ENCODE data around the gene SAP30BP.

The SAP30BP gene

DNA sequence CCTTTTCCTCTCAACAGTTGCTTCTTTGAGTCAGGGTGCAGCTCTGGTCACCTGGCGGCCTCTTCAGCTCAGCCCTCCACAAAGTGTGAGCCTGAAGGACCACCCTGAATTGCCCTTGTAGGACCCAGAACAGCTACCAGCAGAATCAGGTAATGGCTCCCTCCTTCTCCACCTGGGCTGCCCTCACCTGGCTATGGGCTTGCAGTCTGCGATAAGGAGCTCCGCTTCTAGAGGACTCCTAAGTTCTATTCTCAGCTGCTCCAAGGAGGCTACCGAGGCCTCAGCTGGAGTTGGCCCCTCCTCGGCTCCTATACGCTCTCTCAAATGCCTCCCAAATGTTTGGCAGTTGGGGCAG, 20.5 kb upstream of the SAP30BP start:
- Histone ChIP-seq H3K9ac (ENCODE audit: low read depth in 1 of 2, low read length in 2 of 2) (peak overlapping the region; percentile 55 to 63), H3K36me3 (ENCODE audit: control insufficient read depth in 1 of 2, insufficient read depth in 2 of 2, low read length in 2 of 2) (peaks cover 15 to 24% of the 10 kb centered on the region in 2 donors), H3K27ac (ENCODE audit: low read depth, low read length) (peak overlapping the region; percentile 93)

GRCh38 chr17:75647061-75647460, 20.1 kb upstream of the SAP30BP start:
- Histone ChIP-seq H3K27ac (ENCODE audit: low read depth, low read length) (peak overlapping the region; percentile 93), H3K4me1 (ENCODE audit: control insufficient read depth in 1 of 2, insufficient read depth in 2 of 2, low read length in 2 of 2) (peaks cover 24 to 37% of the 10 kb centered on the region in 2 donors), H3K27me3 (ENCODE audit: control insufficient read depth in 1 of 2, insufficient read depth in 2 of 2, low read length in 2 of 2) (no peaks in the 10 kb centered on the region), H3K9me3 (ENCODE audit: control insufficient read depth in 1 of 2, low read length in 2 of 2) (no peaks in the 10 kb centered on the region), H3K36me3 (ENCODE audit: control insufficient read depth in 1 of 2, insufficient read depth in 2 of 2, low read length in 2 of 2) (peaks cover 15 to 24% of the 10 kb centered on the region in 2 donors), H3K9ac (ENCODE audit: low read depth in 1 of 2, low read length in 2 of 2) (peak overlapping the region; percentile 55 to 63), H3K4me3 (ENCODE audit: low read depth in 1 of 2, low read length in 2 of 2) (no peak overlapping the region)

More for the DNA sequence above, 20.5 kb upstream of the SAP30BP start:
- Histone ChIP-seq H3K9me3 (ENCODE audit: control insufficient read depth in 1 of 2, low read length in 2 of 2) (no peaks in the 10 kb centered on the region), H3K4me3 (ENCODE audit: low read depth in 1 of 2, low read length in 2 of 2) (peak overlapping the region; percentile 27 to 47), H3K4me1 (ENCODE audit: control insufficient read depth in 1 of 2, insufficient read depth in 2 of 2, low read length in 2 of 2) (peaks cover 29 to 41% of the 10 kb centered on the region in 2 donors), H3K27me3 (ENCODE audit: control insufficient read depth in 1 of 2, insufficient read depth in 2 of 2, low read length in 2 of 2) (no peaks in the 10 kb centered on the region)

DNA sequence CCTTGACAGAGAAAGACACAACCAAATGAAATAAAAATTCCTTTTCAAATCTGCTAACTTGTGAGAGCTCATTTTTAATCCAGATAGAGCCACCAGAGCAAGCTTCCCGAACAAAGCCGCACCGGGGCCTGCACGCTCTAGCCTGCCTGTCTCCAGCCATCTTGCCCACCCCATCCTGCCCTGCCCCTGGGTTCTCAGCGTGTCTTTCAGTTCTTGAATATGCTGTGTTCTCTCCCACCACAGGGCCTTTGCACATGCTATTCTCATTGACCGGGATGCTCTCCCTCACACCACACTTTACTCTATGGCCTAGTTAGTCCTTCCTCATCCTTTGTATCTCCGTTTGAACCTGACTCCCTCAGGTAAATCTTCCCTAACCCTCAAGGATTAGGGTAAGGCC, 19.2 kb upstream of the SAP30BP start:
- Histone ChIP-seq H3K36me3 (ENCODE audit: control insufficient read depth in 1 of 2, insufficient read depth in 2 of 2, low read length in 2 of 2) (peaks cover 15 to 30% of the 10 kb centered on the region in 2 donors), H3K9ac (ENCODE audit: low read depth in 1 of 2, low read length in 2 of 2) (no peak overlapping the region)

DNA sequence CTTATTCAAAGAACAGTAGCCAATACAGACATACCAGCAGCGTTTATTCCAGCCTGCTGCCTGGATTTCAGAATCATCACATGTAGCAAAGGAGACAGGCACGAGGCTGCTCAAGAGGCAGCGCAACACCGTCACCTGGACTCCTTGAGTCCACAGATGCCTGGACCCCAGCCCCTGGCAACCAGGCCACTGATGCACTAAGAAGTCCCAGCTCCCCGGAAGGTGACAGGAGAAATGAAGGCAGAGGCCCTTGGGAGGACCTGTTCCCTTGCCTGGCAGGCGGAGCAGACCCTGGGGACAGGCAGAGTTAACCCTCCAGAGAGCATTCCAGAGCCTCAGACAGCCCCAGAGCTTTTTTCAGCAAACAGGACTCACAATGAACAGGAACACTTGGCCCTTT, 17.5 kb upstream of the SAP30BP start:
- Histone ChIP-seq H3K9me3 (ENCODE audit: control insufficient read depth in 1 of 2, low read length in 2 of 2) (no peaks in the 10 kb centered on the region), H3K27me3 (ENCODE audit: control insufficient read depth in 1 of 2, insufficient read depth in 2 of 2, low read length in 2 of 2) (no peaks in the 10 kb centered on the region), H3K27ac (ENCODE audit: low read depth, low read length) (no peak overlapping the region), H3K4me3 (ENCODE audit: low read depth in 1 of 2, low read length in 2 of 2) (no peak overlapping the region), H3K9ac (ENCODE audit: low read depth in 1 of 2, low read length in 2 of 2) (no peak overlapping the region), H3K4me1 (ENCODE audit: control insufficient read depth in 1 of 2, insufficient read depth in 2 of 2, low read length in 2 of 2) (peaks cover 17 to 22% of the 10 kb centered on the region in 2 donors), H3K36me3 (ENCODE audit: control insufficient read depth in 1 of 2, insufficient read depth in 2 of 2, low read length in 2 of 2) (peaks cover 15 to 39% of the 10 kb centered on the region in 2 donors)

More for the DNA sequence above, 19.2 kb upstream of the SAP30BP start:
- H3K27ac ChIP-seq (ENCODE audit: low read depth, low read length) = no peak overlapping the region
- no peaks in the 10 kb centered on the region for H3K9me3 ChIP-seq (ENCODE audit: control insufficient read depth in 1 of 2, low read length in 2 of 2)
- peaks cover 18 to 28% of the 10 kb centered on the region in 2 donors for H3K4me1 ChIP-seq (ENCODE audit: control insufficient read depth in 1 of 2, insufficient read depth in 2 of 2, low read length in 2 of 2)
- no peak overlapping the region for H3K4me3 ChIP-seq (ENCODE audit: low read depth in 1 of 2, low read length in 2 of 2)
- no peaks in the 10 kb centered on the region for H3K27me3 ChIP-seq (ENCODE audit: control insufficient read depth in 1 of 2, insufficient read depth in 2 of 2, low read length in 2 of 2)

DNA sequence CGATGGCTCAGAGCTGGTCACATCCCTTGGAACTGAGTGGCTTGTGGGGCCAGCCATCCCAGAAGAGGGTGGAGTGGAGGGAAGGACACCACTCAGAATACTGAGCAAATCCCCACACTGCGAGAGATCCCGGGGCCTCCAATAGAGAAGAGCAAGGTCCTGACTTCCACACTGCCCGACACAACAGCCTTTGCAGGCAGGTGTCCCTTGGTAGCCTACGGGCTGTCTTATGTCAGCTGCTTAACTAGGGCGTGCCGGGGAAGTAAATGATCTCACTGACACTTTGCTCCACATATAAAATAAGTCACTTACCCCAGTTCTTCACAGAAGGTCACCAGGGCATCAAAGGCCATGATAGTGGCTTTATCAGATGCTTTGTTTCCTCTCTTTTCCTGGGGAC, 16.3 kb upstream of the SAP30BP start:
- Histone ChIP-seq H3K27me3 (ENCODE audit: control insufficient read depth in 1 of 2, insufficient read depth in 2 of 2, low read length in 2 of 2) (no peaks in the 10 kb centered on the region), H3K4me1 (ENCODE audit: control insufficient read depth in 1 of 2, insufficient read depth in 2 of 2, low read length in 2 of 2) (peaks cover 8 to 12% of the 10 kb centered on the region in 2 donors), H3K4me3 (ENCODE audit: low read depth in 1 of 2, low read length in 2 of 2) (no peak overlapping the region), H3K9me3 (ENCODE audit: control insufficient read depth in 1 of 2, low read length in 2 of 2) (no peaks in the 10 kb centered on the region), H3K9ac (ENCODE audit: low read depth in 1 of 2, low read length in 2 of 2) (no peak overlapping the region), H3K27ac (ENCODE audit: low read depth, low read length) (no peak overlapping the region), H3K36me3 (ENCODE audit: control insufficient read depth in 1 of 2, insufficient read depth in 2 of 2, low read length in 2 of 2) (peaks cover 15 to 41% of the 10 kb centered on the region in 2 donors)

DNA sequence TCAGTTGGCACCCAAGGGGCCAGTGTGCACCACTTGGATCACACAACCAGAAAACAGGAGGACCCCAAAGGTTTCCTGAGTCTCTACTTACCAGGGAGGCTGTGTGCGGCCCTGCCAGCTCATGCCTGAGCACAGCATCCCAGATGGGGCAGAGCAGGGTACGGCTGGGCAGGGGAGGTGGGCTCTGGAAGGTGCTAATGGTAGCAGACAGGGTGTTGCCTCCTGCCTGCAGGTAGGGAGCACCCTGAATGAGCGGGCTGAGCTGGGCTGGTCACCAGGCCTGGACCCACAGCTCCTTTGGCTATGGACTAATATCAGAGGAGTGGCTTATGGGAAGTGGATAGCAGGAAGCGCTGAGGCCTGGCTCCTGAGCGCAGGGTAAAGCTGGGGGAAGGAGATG, 14.8 kb upstream of the SAP30BP start:
- H3K4me1 ChIP-seq (ENCODE audit: control insufficient read depth in 1 of 2, insufficient read depth in 2 of 2, low read length in 2 of 2) = no peaks in the 10 kb centered on the region
- H3K9ac ChIP-seq (ENCODE audit: low read depth in 1 of 2, low read length in 2 of 2) = no peak overlapping the region
- H3K9me3 ChIP-seq (ENCODE audit: control insufficient read depth in 1 of 2, low read length in 2 of 2) = no peaks in the 10 kb centered on the region
- H3K4me3 ChIP-seq (ENCODE audit: low read depth in 1 of 2, low read length in 2 of 2) = no peak overlapping the region
- no peak overlapping the region for H3K27ac ChIP-seq (ENCODE audit: low read depth, low read length)
- H3K27me3 ChIP-seq (ENCODE audit: control insufficient read depth in 1 of 2, insufficient read depth in 2 of 2, low read length in 2 of 2) = no peaks in the 10 kb centered on the region
- H3K36me3 ChIP-seq (ENCODE audit: control insufficient read depth in 1 of 2, insufficient read depth in 2 of 2, low read length in 2 of 2) = peaks cover 15 to 45% of the 10 kb centered on the region in 2 donors

DNA sequence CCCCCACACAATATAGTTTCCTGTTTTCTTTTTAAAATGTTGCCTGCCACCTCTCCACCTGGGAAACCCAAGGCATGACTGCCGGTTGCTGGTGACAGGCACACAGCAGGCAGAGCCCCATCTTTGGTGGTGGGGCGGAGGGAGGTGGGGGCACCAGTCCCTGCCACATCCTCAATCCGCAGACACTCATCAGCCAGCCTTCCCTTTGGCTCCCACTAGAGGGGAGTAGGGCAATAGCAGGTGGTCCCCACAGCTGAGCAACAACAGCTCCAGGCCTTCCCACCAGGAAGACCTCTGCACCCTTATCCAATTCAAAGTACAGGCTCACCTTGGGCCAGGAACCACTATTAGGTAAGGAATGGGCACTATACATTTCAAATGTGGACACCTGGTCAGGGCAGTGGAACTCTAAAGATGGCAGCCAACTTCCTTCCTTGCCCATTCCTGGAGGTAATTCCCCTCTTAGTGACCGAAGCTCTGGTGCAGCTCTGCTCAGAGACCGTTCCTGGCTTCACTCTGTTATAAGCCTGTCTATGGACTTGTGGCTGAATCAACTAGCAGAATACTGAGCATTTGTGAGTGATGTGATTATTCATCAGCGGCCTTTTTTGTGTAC, 14.1 kb upstream of the SAP30BP start:
- H3K27me3 ChIP-seq (ENCODE audit: control insufficient read depth in 1 of 2, insufficient read depth in 2 of 2, low read length in 2 of 2) = no peaks in the 10 kb centered on the region
- H3K4me3 ChIP-seq (ENCODE audit: low read depth in 1 of 2, low read length in 2 of 2) = no peak overlapping the region
- no peaks in the 10 kb centered on the region for H3K4me1 ChIP-seq (ENCODE audit: control insufficient read depth in 1 of 2, insufficient read depth in 2 of 2, low read length in 2 of 2)
- no peaks in the 10 kb centered on the region for H3K9me3 ChIP-seq (ENCODE audit: control insufficient read depth in 1 of 2, low read length in 2 of 2)
- H3K27ac ChIP-seq (ENCODE audit: low read depth, low read length) = no peak overlapping the region
- peaks cover 15 to 49% of the 10 kb centered on the region in 2 donors for H3K36me3 ChIP-seq (ENCODE audit: control insufficient read depth in 1 of 2, insufficient read depth in 2 of 2, low read length in 2 of 2)
- no peak overlapping the region for H3K9ac ChIP-seq (ENCODE audit: low read depth in 1 of 2, low read length in 2 of 2)

GRCh38 chr17:75654176-75654575, 13.0 kb upstream of the SAP30BP start:
- Histone ChIP-seq H3K27me3 (ENCODE audit: control insufficient read depth in 1 of 2, insufficient read depth in 2 of 2, low read length in 2 of 2) (no peaks in the 10 kb centered on the region), H3K4me3 (ENCODE audit: low read depth in 1 of 2, low read length in 2 of 2) (no peak overlapping the region), H3K36me3 (ENCODE audit: control insufficient read depth in 1 of 2, insufficient read depth in 2 of 2, low read length in 2 of 2) (peaks cover 15 to 52% of the 10 kb centered on the region in 2 donors), H3K4me1 (ENCODE audit: control insufficient read depth in 1 of 2, insufficient read depth in 2 of 2, low read length in 2 of 2) (no peaks in the 10 kb centered on the region), H3K9ac (ENCODE audit: low read depth in 1 of 2, low read length in 2 of 2) (no peak overlapping the region), H3K9me3 (ENCODE audit: control insufficient read depth in 1 of 2, low read length in 2 of 2) (no peaks in the 10 kb centered on the region), H3K27ac (ENCODE audit: low read depth, low read length) (no peak overlapping the region)

DNA sequence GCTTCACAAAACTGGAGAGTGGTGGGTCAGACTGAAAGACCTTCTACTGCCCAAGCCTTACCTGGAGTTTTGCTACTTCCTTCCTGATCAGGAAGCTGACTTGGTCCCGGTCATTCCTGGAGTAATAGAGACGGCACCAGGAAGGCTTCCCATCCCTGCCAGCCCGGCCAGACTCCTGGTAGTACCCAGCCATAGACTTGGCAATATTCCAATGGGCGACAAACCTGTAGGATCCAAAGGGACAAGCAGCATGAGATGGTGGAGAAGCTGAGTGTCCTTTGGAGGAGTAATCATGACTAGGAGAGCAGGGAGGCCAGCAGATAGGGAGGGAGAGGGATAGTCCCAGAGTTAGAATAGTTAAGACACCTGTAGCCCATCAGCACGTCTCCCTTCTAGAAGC, 8.9 kb upstream of the SAP30BP start:
- no peaks in the 10 kb centered on the region for H3K9me3 ChIP-seq (ENCODE audit: control insufficient read depth in 1 of 2, low read length in 2 of 2)
- no peak overlapping the region for H3K9ac ChIP-seq (ENCODE audit: low read depth in 1 of 2, low read length in 2 of 2)
- H3K27ac ChIP-seq (ENCODE audit: low read depth, low read length) = no peak overlapping the region
- H3K36me3 ChIP-seq (ENCODE audit: control insufficient read depth in 1 of 2, insufficient read depth in 2 of 2, low read length in 2 of 2) = peaks cover 26 to 57% of the 10 kb centered on the region in 2 donors
- H3K27me3 ChIP-seq (ENCODE audit: control insufficient read depth in 1 of 2, insufficient read depth in 2 of 2, low read length in 2 of 2) = no peaks in the 10 kb centered on the region
- no peak overlapping the region for H3K4me3 ChIP-seq (ENCODE audit: low read depth in 1 of 2, low read length in 2 of 2)
- H3K4me1 ChIP-seq (ENCODE audit: control insufficient read depth in 1 of 2, insufficient read depth in 2 of 2, low read length in 2 of 2) = no peaks in the 10 kb centered on the region

- Histone ChIP-seq H3K36me3 (ENCODE audit: control insufficient read depth in 1 of 2, insufficient read depth in 2 of 2, low read length in 2 of 2) (peaks cover 26 to 52% of the 10 kb centered on the region in 2 donors), H3K9ac (ENCODE audit: low read depth in 1 of 2, low read length in 2 of 2) (no peak overlapping the region), H3K27me3 (ENCODE audit: control insufficient read depth in 1 of 2, insufficient read depth in 2 of 2, low read length in 2 of 2) (no peaks in the 10 kb centered on the region), H3K9me3 (ENCODE audit: control insufficient read depth in 1 of 2, low read length in 2 of 2) (no peaks in the 10 kb centered on the region), H3K4me1 (ENCODE audit: control insufficient read depth in 1 of 2, insufficient read depth in 2 of 2, low read length in 2 of 2) (peaks cover 9 to 10% of the 10 kb centered on the region in 2 donors), H3K4me3 (ENCODE audit: low read depth in 1 of 2, low read length in 2 of 2) (no peak overlapping the region), H3K27ac (ENCODE audit: low read depth, low read length) (no peak overlapping the region)
Observed at GRCh38 chr17:75661531-75661930, 5.6 kb upstream of the SAP30BP start.
